GM12864 (cell line): ENCODE measurements around the gene ANKRD29.

Experiments used
- DNase-seq: peaks from one replicate; pipeline ENCODE4 v3.0.0-alpha.2; 2011; ENCODE audit warnings: low read depth
- H3K4me3 ChIP-seq: 2 replicates; pipeline ENCODE4 v1.5.1; 2011; ENCODE audit warnings: mild to moderate bottlenecking, low read depth, low read length, control low read depth
- TF ChIP-seq, protein P1 (sequence below): IDR thresholded peaks from 2 replicates; pipeline ENCODE4 v1.5.1; 2011; ENCODE audit warnings: low read depth, mild to moderate bottlenecking, moderate library complexity, low read length, control low read depth, inconsistent platforms; ENCODE audit errors: missing control alignments

Gene ANKRD29

DNA sequence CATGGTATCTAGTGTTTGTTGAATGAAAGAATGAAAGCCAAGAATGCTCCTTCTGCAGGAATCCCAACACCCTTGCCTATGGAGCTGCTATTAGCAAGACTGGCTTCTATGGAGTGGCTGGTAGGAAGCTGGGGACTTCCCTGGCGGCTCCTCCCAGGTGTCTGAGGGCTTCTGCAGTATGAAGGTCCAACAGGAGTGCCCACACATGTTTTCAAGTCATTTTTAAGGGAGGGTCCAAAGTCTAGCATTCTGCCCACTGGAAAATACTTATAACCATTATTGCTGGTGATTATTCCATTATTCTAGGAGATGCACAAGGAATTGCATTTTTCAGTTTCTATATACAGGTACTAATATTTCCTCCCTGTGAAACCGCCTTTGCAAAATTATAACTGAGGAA is 54.5 kb downstream of the ANKRD29 start:
- DNase-seq, result no peak
- TF ChIP-seq, protein P1, sequence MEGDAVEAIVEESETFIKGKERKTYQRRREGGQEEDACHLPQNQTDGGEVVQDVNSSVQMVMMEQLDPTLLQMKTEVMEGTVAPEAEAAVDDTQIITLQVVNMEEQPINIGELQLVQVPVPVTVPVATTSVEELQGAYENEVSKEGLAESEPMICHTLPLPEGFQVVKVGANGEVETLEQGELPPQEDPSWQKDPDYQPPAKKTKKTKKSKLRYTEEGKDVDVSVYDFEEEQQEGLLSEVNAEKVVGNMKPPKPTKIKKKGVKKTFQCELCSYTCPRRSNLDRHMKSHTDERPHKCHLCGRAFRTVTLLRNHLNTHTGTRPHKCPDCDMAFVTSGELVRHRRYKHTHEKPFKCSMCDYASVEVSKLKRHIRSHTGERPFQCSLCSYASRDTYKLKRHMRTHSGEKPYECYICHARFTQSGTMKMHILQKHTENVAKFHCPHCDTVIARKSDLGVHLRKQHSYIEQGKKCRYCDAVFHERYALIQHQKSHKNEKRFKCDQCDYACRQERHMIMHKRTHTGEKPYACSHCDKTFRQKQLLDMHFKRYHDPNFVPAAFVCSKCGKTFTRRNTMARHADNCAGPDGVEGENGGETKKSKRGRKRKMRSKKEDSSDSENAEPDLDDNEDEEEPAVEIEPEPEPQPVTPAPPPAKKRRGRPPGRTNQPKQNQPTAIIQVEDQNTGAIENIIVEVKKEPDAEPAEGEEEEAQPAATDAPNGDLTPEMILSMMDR, result no peak

DNA sequence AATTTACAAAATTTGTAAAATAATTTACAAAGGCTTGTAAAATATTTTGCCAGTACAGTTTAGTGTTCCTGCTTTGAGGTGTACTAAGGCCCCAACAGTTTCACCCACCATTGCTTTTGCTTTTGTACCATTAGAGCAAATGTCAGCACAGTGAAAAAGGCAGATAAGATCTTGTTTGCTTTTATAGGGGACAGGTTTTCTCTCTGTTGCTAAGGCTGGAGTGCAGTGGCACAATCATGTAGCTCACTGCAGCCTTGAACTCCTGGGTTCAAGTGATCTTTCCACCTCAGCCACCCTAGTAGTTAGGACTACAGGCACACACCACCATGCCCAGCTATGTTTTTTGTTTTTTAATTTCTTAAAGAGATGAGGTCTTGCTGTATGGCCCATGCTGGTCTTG is 56.8 kb downstream of the ANKRD29 start:
- TF ChIP-seq, protein P1, result no peak
- no peak for DNase-seq
- H3K4me3 ChIP-seq, result no peak overlapping the region

More for the DNA sequence above, 54.5 kb downstream of the ANKRD29 start:
- H3K4me3 ChIP-seq, result no peak overlapping the region

DNA sequence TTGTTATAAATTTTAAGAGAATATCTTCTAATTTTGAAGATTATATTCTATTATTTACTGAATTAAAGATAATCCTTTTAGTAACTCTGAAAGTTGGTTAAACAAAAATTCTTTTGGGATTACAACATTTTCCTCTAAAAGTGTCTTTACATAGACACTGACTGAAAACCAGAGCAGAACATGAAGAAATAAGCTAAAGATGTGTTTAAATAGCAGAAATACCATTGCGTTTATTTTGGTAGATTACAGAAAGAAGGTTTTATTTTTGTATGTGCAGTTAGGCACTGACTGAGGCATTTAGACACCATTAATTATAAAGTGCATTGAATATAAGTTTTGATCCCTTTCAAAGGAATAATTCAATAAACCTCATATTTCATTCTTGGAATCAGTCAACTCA is 62.9 kb downstream of the ANKRD29 start:
- DNase-seq, result no peak
- TF ChIP-seq, protein P1, result no peak

DNA sequence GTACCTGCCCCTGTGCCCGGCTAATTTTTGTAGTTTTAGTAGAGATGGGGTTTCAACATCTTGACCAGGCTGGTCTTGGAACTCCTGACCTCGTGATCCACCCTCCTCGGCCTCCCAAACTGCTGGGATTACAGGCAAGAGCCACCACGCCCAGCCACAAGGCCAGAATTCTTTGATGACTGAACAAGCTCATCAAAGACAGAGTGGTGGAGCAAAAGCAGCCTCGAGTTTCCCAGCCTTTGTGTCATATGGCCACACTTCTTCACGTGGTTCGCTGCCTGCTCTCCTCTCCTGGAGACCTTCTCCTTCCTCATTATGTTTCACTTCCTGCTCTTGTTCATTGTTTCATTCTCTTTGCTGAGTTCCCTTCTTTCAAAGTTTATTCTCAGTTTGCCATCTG is 66.5 kb downstream of the ANKRD29 start:
- DNase-seq, result no peak
- H3K4me3 ChIP-seq, result no peak overlapping the region
- TF ChIP-seq, protein P1, result no peak

More for the DNA sequence above, 62.9 kb downstream of the ANKRD29 start:
- H3K4me3 ChIP-seq, result no peak overlapping the region

DNA sequence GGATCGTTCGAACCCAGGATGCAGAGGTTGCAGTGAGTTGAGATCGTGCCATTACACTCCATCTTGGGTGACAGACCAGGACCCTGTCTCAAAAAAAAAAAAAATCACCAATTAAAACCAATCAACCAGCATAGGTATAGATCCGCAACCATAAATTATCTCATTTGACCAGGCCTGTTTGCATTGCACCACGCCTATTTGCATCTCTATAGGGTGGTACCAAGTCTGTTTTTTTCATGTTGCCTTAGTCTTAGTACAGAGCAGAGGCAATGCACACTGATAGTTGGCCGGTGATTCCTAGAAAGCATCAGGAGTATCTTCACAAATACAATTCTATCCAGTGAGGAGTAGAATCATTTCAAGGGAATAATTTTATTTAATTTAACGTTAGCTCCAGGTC is 67.1 kb downstream of the ANKRD29 start:
- TF ChIP-seq, protein P1, result no peak
- DNase-seq, result no peak
- H3K4me3 ChIP-seq, result no peak overlapping the region

DNA sequence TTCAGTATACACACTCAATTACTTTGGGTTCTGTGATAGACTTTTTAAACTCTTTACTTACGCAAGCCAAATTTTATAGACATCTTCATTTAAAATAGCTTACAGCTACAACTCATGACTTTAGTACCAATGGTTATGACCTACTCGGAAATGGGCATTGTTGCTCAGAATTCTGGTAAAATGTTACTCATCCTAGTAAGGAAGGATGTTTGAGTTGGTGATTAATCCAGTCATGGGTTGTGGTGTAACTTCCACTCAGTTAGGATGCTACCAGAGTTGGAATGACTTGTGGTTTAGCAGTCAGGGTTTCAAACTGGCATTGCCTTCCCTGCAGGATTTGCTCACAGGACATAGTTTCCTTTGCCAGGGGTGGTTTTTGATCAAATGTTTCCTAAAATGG is 69.0 kb downstream of the ANKRD29 start:
- TF ChIP-seq, protein P1, result no peak
- DNase-seq, result no peak

DNA sequence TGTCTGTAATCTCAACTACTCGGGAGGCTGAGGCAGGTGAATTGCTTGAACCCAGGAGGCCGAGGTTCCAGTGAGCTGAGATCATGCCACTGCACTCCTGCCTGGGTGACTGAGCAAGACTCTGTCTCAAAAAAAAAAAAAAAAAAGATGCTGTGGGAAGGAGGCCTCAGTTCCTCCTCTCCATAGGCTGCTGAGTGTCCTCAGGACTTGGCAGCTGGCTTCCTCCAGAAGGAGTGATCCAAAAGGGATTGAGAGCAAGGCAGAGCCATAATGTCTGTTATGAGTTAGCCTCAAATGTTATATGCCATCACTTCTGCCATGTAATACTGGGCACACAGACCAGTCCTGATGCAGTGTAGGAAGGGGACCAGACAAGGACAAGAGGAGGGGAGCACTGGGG is 69.8 kb downstream of the ANKRD29 start:
- TF ChIP-seq, protein P1, result no peak
- DNase-seq, result no peak

More for the DNA sequence above, 69.0 kb downstream of the ANKRD29 start:
- no peak overlapping the region for H3K4me3 ChIP-seq

More for the DNA sequence above, 69.8 kb downstream of the ANKRD29 start:
- no peak overlapping the region for H3K4me3 ChIP-seq
